Neural crest cell (in vitro differentiated cells): ENCODE data around the gene PLXNA2. TPM values are rescaled to one million over a fixed set of nuclear protein-coding genes. Genes with fewer than 3 reads are reported as not detected.

Source experiments
- DNase-seq: peaks from one replicate; pipeline ENCODE4 v3.0.0; 2021; ENCODE audit warnings: low read depth, mixed read lengths, low spot score
- H3K27ac Mint-ChIP-seq: one replicate; pipeline ENCODE4 v1.8.0; 2021; ENCODE audit warnings: mild to moderate bottlenecking, mixed read lengths; ENCODE audit not compliant: unreplicated experiment
- H3K27me3 Mint-ChIP-seq: 2 replicates; pipeline ENCODE4 v1.8.0; 2021; ENCODE audit warnings: low read depth, mild to moderate bottlenecking, mixed read lengths
- H3K36me3 Mint-ChIP-seq: 2 replicates; pipeline ENCODE4 v1.8.0; 2021; ENCODE audit warnings: low read depth, mild to moderate bottlenecking, mixed read lengths
- H3K4me1 Mint-ChIP-seq: 2 replicates; pipeline ENCODE4 v1.8.0; 2021; ENCODE audit warnings: mixed read lengths
- H3K4me3 Mint-ChIP-seq: one replicate; pipeline ENCODE4 v1.8.0; 2021; ENCODE audit warnings: mild to moderate bottlenecking, mixed read lengths
- H3K9me3 Mint-ChIP-seq: 2 replicates; pipeline ENCODE4 v1.8.0; 2021; ENCODE audit warnings: mixed read lengths
- total RNA-seq: library from RNA; stranded (reverse); gene quantifications from 2 replicates; pipeline ENCODE4 v1.2.1, GENCODE V29; 2021
- TF ChIP-seq, protein P1 (sequence below): fragments of 200-600 bp; sonication (generic); conservative IDR thresholded peaks from 2 replicates; pipeline ENCODE4 v1.5.0; 2021; ENCODE audit warnings: antibody characterized with exemption, mild to moderate bottlenecking

The PLXNA2 gene
- total RNA-seq, 1 donor from 2014 or later = 37.7 TPM

DNA sequence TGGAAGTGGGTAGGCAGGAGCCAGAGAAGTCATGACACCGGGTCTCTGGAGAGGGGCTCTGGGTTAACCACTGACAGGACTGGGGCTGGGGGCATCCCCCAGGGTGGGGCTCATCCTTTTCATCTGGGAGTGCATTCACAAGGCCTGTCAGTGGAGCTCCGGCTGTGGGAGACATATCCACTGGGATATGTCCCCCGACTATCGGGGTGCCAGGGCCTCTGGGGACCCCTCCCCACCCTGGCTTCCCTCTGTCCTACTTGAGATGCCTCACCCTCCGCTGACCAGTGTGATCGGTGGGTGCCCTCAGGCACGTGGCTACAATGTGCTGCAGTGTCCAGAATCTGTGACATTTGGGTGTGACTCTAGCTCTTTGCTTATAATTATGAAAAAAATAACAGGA lies 240.9 kb downstream of the PLXNA2 start:
- H3K4me3 Mint-ChIP-seq = no peak overlapping the region
- no peaks in the 10 kb centered on the region for H3K27me3 Mint-ChIP-seq
- DNase-seq = no peak
- TF ChIP-seq, protein P1, sequence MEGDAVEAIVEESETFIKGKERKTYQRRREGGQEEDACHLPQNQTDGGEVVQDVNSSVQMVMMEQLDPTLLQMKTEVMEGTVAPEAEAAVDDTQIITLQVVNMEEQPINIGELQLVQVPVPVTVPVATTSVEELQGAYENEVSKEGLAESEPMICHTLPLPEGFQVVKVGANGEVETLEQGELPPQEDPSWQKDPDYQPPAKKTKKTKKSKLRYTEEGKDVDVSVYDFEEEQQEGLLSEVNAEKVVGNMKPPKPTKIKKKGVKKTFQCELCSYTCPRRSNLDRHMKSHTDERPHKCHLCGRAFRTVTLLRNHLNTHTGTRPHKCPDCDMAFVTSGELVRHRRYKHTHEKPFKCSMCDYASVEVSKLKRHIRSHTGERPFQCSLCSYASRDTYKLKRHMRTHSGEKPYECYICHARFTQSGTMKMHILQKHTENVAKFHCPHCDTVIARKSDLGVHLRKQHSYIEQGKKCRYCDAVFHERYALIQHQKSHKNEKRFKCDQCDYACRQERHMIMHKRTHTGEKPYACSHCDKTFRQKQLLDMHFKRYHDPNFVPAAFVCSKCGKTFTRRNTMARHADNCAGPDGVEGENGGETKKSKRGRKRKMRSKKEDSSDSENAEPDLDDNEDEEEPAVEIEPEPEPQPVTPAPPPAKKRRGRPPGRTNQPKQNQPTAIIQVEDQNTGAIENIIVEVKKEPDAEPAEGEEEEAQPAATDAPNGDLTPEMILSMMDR = no peak
- H3K4me1 Mint-ChIP-seq = no peaks in the 10 kb centered on the region
- no peaks in the 10 kb centered on the region for H3K36me3 Mint-ChIP-seq
- no peaks in the 10 kb centered on the region for H3K9me3 Mint-ChIP-seq
- no peak overlapping the region for H3K27ac Mint-ChIP-seq

DNA sequence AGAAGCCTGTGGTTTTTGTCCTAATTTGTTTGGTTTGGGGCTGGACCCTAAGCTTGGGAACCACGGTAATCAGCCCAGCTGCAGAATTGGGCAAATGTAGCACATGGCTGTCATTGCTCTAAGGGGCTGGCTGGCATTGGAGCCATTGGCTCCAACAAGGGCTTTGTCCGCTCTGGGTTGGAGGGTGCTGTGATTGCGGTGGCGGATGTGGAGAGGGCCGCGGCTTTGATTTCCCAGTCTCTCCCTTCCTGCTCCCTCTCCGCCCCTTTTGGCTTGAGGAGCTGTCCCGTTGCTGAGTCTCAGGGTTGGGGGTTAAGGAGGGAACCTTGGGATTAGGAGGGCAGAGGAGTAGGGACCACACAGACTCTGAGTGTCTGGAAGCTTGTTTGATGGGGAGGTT lies 241.5 kb downstream of the PLXNA2 start:
- H3K27ac Mint-ChIP-seq = no peak overlapping the region
- no peaks in the 10 kb centered on the region for H3K9me3 Mint-ChIP-seq
- no peak overlapping the region for H3K4me3 Mint-ChIP-seq
- TF ChIP-seq, protein P1 = no peak
- H3K27me3 Mint-ChIP-seq = peaks cover under 1% of the 10 kb centered on the region
- H3K4me1 Mint-ChIP-seq = no peaks in the 10 kb centered on the region
- DNase-seq = no peak
- no peaks in the 10 kb centered on the region for H3K36me3 Mint-ChIP-seq

DNA sequence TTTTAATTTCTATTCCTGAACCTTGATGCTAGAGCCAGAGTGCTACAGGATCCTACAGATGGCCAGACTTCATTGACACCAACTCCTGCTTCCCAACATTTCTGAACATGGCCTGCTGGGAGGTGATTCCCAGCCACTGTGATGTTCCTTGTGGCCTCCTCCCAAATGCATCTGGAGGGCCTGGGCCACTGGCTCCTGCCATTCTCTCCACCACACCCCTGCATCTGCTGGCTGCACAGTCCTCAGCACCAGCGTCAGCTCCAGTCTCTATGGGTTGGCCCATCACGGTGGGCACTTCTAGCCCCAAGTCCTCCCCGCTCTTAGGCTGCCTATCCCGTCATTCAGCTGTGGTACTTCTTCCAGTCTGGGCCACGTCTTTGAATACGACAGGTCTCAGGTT lies 242.1 kb downstream of the PLXNA2 start:
- H3K9me3 Mint-ChIP-seq = no peaks in the 10 kb centered on the region
- no peaks in the 10 kb centered on the region for H3K4me1 Mint-ChIP-seq
- no peak for DNase-seq

DNA sequence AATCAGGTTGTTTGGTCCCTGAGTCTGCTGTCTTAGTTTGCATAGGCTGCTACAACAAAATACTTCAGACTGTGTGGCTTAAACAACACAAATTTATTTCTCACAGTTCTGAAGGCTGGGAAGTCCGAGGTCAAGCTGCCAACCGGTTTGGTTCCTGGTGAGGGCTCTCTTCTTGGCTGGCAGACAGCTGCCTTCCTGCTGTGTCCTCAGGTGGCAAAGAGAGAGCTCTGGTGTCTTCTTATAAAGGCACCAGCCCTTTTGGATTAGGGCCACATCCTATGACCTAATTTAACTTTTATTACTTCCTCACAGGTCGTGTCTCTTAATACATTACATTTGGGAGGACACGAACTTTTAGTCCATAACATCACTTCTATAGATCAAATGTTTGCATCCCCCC lies 243.7 kb downstream of the PLXNA2 start:
- H3K4me3 Mint-ChIP-seq = no peak overlapping the region
- peaks cover 5% of the 10 kb centered on the region for H3K27me3 Mint-ChIP-seq
- H3K36me3 Mint-ChIP-seq = no peaks in the 10 kb centered on the region
- no peaks in the 10 kb centered on the region for H3K4me1 Mint-ChIP-seq
- H3K9me3 Mint-ChIP-seq = no peaks in the 10 kb centered on the region
- no peak for DNase-seq
- TF ChIP-seq, protein P1 = no peak
- H3K27ac Mint-ChIP-seq = no peak overlapping the region

More for the DNA sequence above, 242.1 kb downstream of the PLXNA2 start:
- Mint-ChIP-seq H3K27me3 (peaks cover 2% of the 10 kb centered on the region), H3K36me3 (no peaks in the 10 kb centered on the region), H3K4me3 (no peak overlapping the region), H3K27ac (peak overlapping the region; percentile 7)
- TF ChIP-seq, protein P1 = no peak

DNA sequence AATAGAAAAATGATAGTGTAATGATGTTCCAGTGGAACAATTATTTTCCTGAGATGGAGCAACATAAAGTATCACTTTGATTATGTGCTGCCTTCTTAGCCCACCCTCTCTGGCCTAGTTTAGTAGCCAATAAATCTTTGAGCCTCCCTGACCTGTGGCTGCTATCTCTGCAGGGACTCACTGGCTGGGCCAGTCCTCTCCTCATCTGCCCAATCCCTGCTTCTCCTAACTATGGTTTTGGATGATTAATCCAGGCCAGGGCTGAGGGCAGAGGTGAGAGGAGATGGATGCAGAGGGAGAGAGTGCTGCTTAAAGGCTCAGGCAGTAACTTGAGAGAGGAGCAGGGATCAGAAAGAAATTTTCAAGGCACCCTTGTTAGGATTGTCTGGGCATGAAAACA lies 244.2 kb downstream of the PLXNA2 start:
- peaks cover 9% of the 10 kb centered on the region for H3K27me3 Mint-ChIP-seq
- no peaks in the 10 kb centered on the region for H3K9me3 Mint-ChIP-seq
- H3K36me3 Mint-ChIP-seq = no peaks in the 10 kb centered on the region
- no peak for DNase-seq
- H3K27ac Mint-ChIP-seq = peak overlapping the region; percentile 9
- no peaks in the 10 kb centered on the region for H3K4me1 Mint-ChIP-seq
- H3K4me3 Mint-ChIP-seq = no peak overlapping the region
- TF ChIP-seq, protein P1 = no peak
